Measurements from ENCODE around the gene FNDC3A.

Gene FNDC3A

GRCh38 chr13:49082653-49083536 is 107.2 kb downstream of the FNDC3A start:
- ATAC-seq (no peak), DNase-seq (no peak)
- Mint-ChIP-seq H3K9me3 (no peaks in the 10 kb centered on the region), H3K27ac (no peak overlapping the region), H3K27me3 (no peaks in the 10 kb centered on the region), H3K4me3 (no peak overlapping the region), H3K4me1 (peaks cover 8% of the 10 kb centered on the region)

- Mint-ChIP-seq H3K27me3 (no peaks in the 10 kb centered on the region), H3K4me1 (peaks cover 8% of the 10 kb centered on the region), H3K27ac (no peak overlapping the region), H3K4me3 (no peak overlapping the region), H3K9me3 (no peaks in the 10 kb centered on the region)
- DNase-seq, result no peak
- no peak for ATAC-seq
Observed at GRCh38 chr13:49084961-49085360, 109.2 kb downstream of the FNDC3A start.

GRCh38 chr13:49086722-49087121 is 111.0 kb downstream of the FNDC3A start:
- no peaks in the 10 kb centered on the region for H3K27me3 Mint-ChIP-seq
- H3K4me1 Mint-ChIP-seq, result peaks cover 8% of the 10 kb centered on the region
- H3K9me3 Mint-ChIP-seq, result no peaks in the 10 kb centered on the region
- DNase-seq (no peak), ATAC-seq (no peak)
- no peak overlapping the region for H3K4me3 Mint-ChIP-seq
- no peak overlapping the region for H3K27ac Mint-ChIP-seq

GRCh38 chr13:49093376-49093775 is 117.7 kb downstream of the FNDC3A start:
- Mint-ChIP-seq H3K9me3 (no peaks in the 10 kb centered on the region), H3K27ac (no peak overlapping the region), H3K4me1 (peaks cover 7% of the 10 kb centered on the region), H3K27me3 (no peaks in the 10 kb centered on the region), H3K4me3 (no peak overlapping the region)
- ATAC-seq (no peak), DNase-seq (no peak)

GRCh38 chr13:49097374-49097773 is 121.7 kb downstream of the FNDC3A start:
- Mint-ChIP-seq H3K27me3 (no peaks in the 10 kb centered on the region), H3K9me3 (no peaks in the 10 kb centered on the region), H3K4me1 (peaks cover 13% of the 10 kb centered on the region), H3K27ac (no peak overlapping the region), H3K4me3 (no peak overlapping the region)
- ATAC-seq (no peak), DNase-seq (no peak)

GRCh38 chr13:49098198-49098597 is 122.5 kb downstream of the FNDC3A start:
- peaks cover 13% of the 10 kb centered on the region for H3K4me1 Mint-ChIP-seq
- H3K27ac Mint-ChIP-seq, result no peak overlapping the region
- ATAC-seq, result no peak
- no peaks in the 10 kb centered on the region for H3K9me3 Mint-ChIP-seq
- no peak overlapping the region for H3K4me3 Mint-ChIP-seq
- no peaks in the 10 kb centered on the region for H3K27me3 Mint-ChIP-seq
- no peak for DNase-seq

GRCh38 chr13:49098771-49099512 is 123.2 kb downstream of the FNDC3A start:
- H3K4me1 Mint-ChIP-seq, result peaks cover 13% of the 10 kb centered on the region
- no peaks in the 10 kb centered on the region for H3K27me3 Mint-ChIP-seq
- no peak for DNase-seq
- ATAC-seq, result no peak
- H3K27ac Mint-ChIP-seq, result peak overlapping the region in 1 of 2 donors; percentile 92
- no peaks in the 10 kb centered on the region for H3K9me3 Mint-ChIP-seq
- H3K4me3 Mint-ChIP-seq, result no peak overlapping the region

GRCh38 chr13:49099513-49099877 is 123.8 kb downstream of the FNDC3A start:
- no peak for DNase-seq
- ATAC-seq, result no peak
- Mint-ChIP-seq H3K9me3 (no peaks in the 10 kb centered on the region), H3K27ac (no peak overlapping the region), H3K4me1 (peaks cover 13% of the 10 kb centered on the region), H3K4me3 (no peak overlapping the region), H3K27me3 (no peaks in the 10 kb centered on the region)

- H3K9me3 Mint-ChIP-seq, result no peaks in the 10 kb centered on the region
- no peak for ATAC-seq
- DNase-seq, result no peak
- peak overlapping the region in 1 of 2 donors; percentile 52 for H3K27ac Mint-ChIP-seq
- H3K4me3 Mint-ChIP-seq, result no peak overlapping the region
- peaks cover 13% of the 10 kb centered on the region for H3K4me1 Mint-ChIP-seq
- H3K27me3 Mint-ChIP-seq, result no peaks in the 10 kb centered on the region
Observed at GRCh38 chr13:49100637-49101570, 125.2 kb downstream of the FNDC3A start.

GRCh38 chr13:49108196-49108595 is 132.5 kb downstream of the FNDC3A start:
- Mint-ChIP-seq H3K4me1 (peaks cover 6% of the 10 kb centered on the region), H3K9me3 (no peaks in the 10 kb centered on the region), H3K27me3 (no peaks in the 10 kb centered on the region), H3K27ac (no peak overlapping the region), H3K4me3 (no peak overlapping the region)
- ATAC-seq (no peak), DNase-seq (no peak)

- peak; percentile 50 to 72 for DNase-seq
- Mint-ChIP-seq H3K4me1 (peaks cover 20% of the 10 kb centered on the region), H3K9me3 (no peaks in the 10 kb centered on the region), H3K4me3 (peak overlapping the region; percentile 72 to 88), H3K27ac (peak overlapping the region; percentile 66 to 92), H3K27me3 (no peaks in the 10 kb centered on the region)
- peak; percentile 79 for ATAC-seq
Observed at GRCh38 chr13:49110122-49110912, 134.6 kb downstream of the FNDC3A start.

GRCh38 chr13:49110913-49111170 is 135.1 kb downstream of the FNDC3A start:
- ATAC-seq (no peak), DNase-seq (no peak)
- Mint-ChIP-seq H3K27me3 (no peaks in the 10 kb centered on the region), H3K4me3 (peak overlapping the region; percentile 63 to 88), H3K4me1 (peaks cover 25% of the 10 kb centered on the region), H3K9me3 (no peaks in the 10 kb centered on the region), H3K27ac (no peak overlapping the region)

- Mint-ChIP-seq H3K27ac (peak overlapping the region; percentile 81 to 82), H3K27me3 (no peaks in the 10 kb centered on the region), H3K4me1 (peaks cover 28% of the 10 kb centered on the region), H3K9me3 (no peaks in the 10 kb centered on the region), H3K4me3 (peak overlapping the region; percentile 70 to 77)
- DNase-seq (no peak), ATAC-seq (no peak)
Observed at GRCh38 chr13:49112782-49113525, 137.2 kb downstream of the FNDC3A start.

GRCh38 chr13:49113526-49114286 is 138.0 kb downstream of the FNDC3A start:
- Mint-ChIP-seq H3K27me3 (no peaks in the 10 kb centered on the region), H3K4me1 (peaks cover 28% of the 10 kb centered on the region), H3K4me3 (peak overlapping the region; percentile 70 to 77), H3K27ac (peak overlapping the region; percentile 81 to 82), H3K9me3 (peaks cover 0 to under 1% of the 10 kb centered on the region in 2 donors)
- no peak for DNase-seq
- peak; percentile 80 for ATAC-seq

Measured in stimulated activated naive CD8-positive, alpha-beta T cell treated with anti-CD3 and anti-CD28 coated beads, Interleukin-15, amount 100 ng/mL, for 72 hours (primary cell).